Measurements from ENCODE around the gene PADI1. TPM values are rescaled to one million over a fixed set of nuclear protein-coding genes. Genes with fewer than 3 reads are reported as not detected.

Gene PADI1
- total RNA-seq: not detected

DNA sequence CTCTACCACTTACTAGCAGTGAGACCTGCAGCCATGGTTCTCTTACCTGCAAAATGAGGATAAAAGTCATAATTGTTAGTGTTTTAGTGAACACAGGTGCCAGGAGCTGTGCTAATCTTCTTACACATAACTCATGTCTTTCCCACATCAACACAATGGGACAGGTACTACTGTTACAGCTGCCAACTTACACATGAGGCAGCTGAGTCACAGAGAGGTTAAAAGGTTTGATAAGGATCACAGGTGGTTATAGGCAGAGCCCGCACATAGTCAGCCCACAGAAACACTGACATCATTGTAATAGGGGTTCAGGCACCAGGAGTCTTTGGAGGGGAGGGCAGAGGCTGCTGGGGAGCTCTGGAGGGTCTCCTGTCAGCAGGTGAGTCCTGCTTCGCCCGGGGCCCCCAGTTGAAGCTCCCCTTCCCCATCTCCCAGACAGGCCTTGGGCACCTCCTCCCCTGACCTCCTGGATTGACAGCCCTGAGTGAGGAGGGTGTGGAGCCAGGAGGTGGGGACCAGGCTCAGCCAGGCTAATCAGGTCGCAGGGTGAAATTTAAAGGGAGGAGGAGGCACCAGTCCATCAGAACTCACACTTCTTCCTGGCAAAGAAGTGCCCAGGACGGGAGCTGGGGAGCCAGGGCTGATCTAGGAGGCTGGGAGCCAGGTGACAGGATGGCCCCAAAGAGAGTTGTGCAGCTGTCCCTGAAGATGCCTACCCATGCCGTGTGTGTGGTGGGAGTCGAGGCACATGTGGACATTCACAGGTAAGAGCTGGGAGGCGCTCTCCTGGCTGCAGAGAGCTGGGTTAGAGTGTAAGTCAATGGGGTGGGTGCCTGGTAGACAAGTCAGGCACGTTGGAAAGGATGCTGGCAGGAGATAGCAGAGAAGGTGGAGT is at the start of gene PADI1:
TSS of gene PADI1 (plus strand) at position 583 of the 895 bp plus-strand sequence. CDS start at position 673, 90 bp downstream.
- Histone ChIP-seq H3K27ac (ENCODE audit: low read depth, low read length) (no peak within 1 kb of the TSS), H3K36me3 (ENCODE audit: control insufficient read depth in 3 of 3, insufficient read depth in 3 of 3, low read length in 3 of 3) (no peaks in the 10 kb centered on the region), H3K9me3 (ENCODE audit: control insufficient read depth in 3 of 3, low read length in 3 of 3) (no peaks in the 10 kb centered on the region), H3K9ac (ENCODE audit: low read depth in 1 of 3, low read length in 3 of 3) (no peak within 1 kb of the TSS), H3K27me3 (ENCODE audit: control insufficient read depth in 3 of 3, insufficient read depth in 3 of 3, low read length in 3 of 3) (peaks cover 10 to 28% (median 23%) of the 10 kb centered on the region in 3 donors), H3K4me3 (ENCODE audit: low read length in 3 of 3) (no peak within 1 kb of the TSS), H3K4me1 (ENCODE audit: control insufficient read depth in 3 of 3, insufficient read depth in 3 of 3, low read length in 3 of 3) (peaks cover 0 to 8% (median 0%) of the 10 kb centered on the region in 3 donors)

- no peak overlapping the region for H3K4me3 ChIP-seq (ENCODE audit: low read length in 3 of 3)
- no peak overlapping the region for H3K9ac ChIP-seq (ENCODE audit: low read depth in 1 of 3, low read length in 3 of 3)
- peaks cover 0 to 11% (median 5%) of the 10 kb centered on the region in 3 donors for H3K27me3 ChIP-seq (ENCODE audit: control insufficient read depth in 3 of 3, insufficient read depth in 3 of 3, low read length in 3 of 3)
- no peaks in the 10 kb centered on the region for H3K4me1 ChIP-seq (ENCODE audit: control insufficient read depth in 3 of 3, insufficient read depth in 3 of 3, low read length in 3 of 3)
- peaks cover 0 to 2% (median 2%) of the 10 kb centered on the region in 3 donors for H3K9me3 ChIP-seq (ENCODE audit: control insufficient read depth in 3 of 3, low read length in 3 of 3)
- H3K36me3 ChIP-seq (ENCODE audit: control insufficient read depth in 3 of 3, insufficient read depth in 3 of 3, low read length in 3 of 3): no peaks in the 10 kb centered on the region
- no peak overlapping the region for H3K27ac ChIP-seq (ENCODE audit: low read depth, low read length)
Measured at GRCh38 chr1:17155257-17155920, 49.5 kb upstream of the PADI1 start.

- peaks cover 0 to 2% (median 2%) of the 10 kb centered on the region in 3 donors for H3K9me3 ChIP-seq (ENCODE audit: control insufficient read depth in 3 of 3, low read length in 3 of 3)
- H3K36me3 ChIP-seq (ENCODE audit: control insufficient read depth in 3 of 3, insufficient read depth in 3 of 3, low read length in 3 of 3): no peaks in the 10 kb centered on the region
- H3K27me3 ChIP-seq (ENCODE audit: control insufficient read depth in 3 of 3, insufficient read depth in 3 of 3, low read length in 3 of 3): peaks cover 0 to 6% (median under 1%) of the 10 kb centered on the region in 3 donors
- no peak overlapping the region for H3K4me3 ChIP-seq (ENCODE audit: low read length in 3 of 3)
- H3K27ac ChIP-seq (ENCODE audit: low read depth, low read length): no peak overlapping the region
- H3K4me1 ChIP-seq (ENCODE audit: control insufficient read depth in 3 of 3, insufficient read depth in 3 of 3, low read length in 3 of 3): no peaks in the 10 kb centered on the region
- no peak overlapping the region for H3K9ac ChIP-seq (ENCODE audit: low read depth in 1 of 3, low read length in 3 of 3)
Measured at GRCh38 chr1:17156108-17156507, 48.8 kb upstream of the PADI1 start.

- Histone ChIP-seq H3K9me3 (ENCODE audit: control insufficient read depth in 3 of 3, low read length in 3 of 3) (peaks cover 0 to 2% (median 0%) of the 10 kb centered on the region in 3 donors), H3K4me1 (ENCODE audit: control insufficient read depth in 3 of 3, insufficient read depth in 3 of 3, low read length in 3 of 3) (peaks cover 0 to 7% (median 3%) of the 10 kb centered on the region in 3 donors), H3K27ac (ENCODE audit: low read depth, low read length) (no peak overlapping the region), H3K9ac (ENCODE audit: low read depth in 1 of 3, low read length in 3 of 3) (no peak overlapping the region), H3K27me3 (ENCODE audit: control insufficient read depth in 3 of 3, insufficient read depth in 3 of 3, low read length in 3 of 3) (no peaks in the 10 kb centered on the region), H3K36me3 (ENCODE audit: control insufficient read depth in 3 of 3, insufficient read depth in 3 of 3, low read length in 3 of 3) (no peaks in the 10 kb centered on the region), H3K4me3 (ENCODE audit: low read length in 3 of 3) (no peak overlapping the region)
Measured at GRCh38 chr1:17158961-17159360, 46.0 kb upstream of the PADI1 start.

- H3K27ac ChIP-seq (ENCODE audit: low read depth, low read length): no peak overlapping the region
Measured at GRCh38 chr1:17161137-17161740, 43.7 kb upstream of the PADI1 start.

GRCh38 chr1:17161926-17162800 is 42.8 kb upstream of the PADI1 start:
- Histone ChIP-seq H3K4me3 (ENCODE audit: low read length in 3 of 3) (no peak overlapping the region), H3K4me1 (ENCODE audit: control insufficient read depth in 3 of 3, insufficient read depth in 3 of 3, low read length in 3 of 3) (peaks cover 6 to 18% (median 15%) of the 10 kb centered on the region in 3 donors), H3K36me3 (ENCODE audit: control insufficient read depth in 3 of 3, insufficient read depth in 3 of 3, low read length in 3 of 3) (no peaks in the 10 kb centered on the region), H3K9ac (ENCODE audit: low read depth in 1 of 3, low read length in 3 of 3) (no peak overlapping the region), H3K9me3 (ENCODE audit: control insufficient read depth in 3 of 3, low read length in 3 of 3) (no peaks in the 10 kb centered on the region), H3K27me3 (ENCODE audit: control insufficient read depth in 3 of 3, insufficient read depth in 3 of 3, low read length in 3 of 3) (peaks cover 0 to 3% (median 0%) of the 10 kb centered on the region in 3 donors), H3K27ac (ENCODE audit: low read depth, low read length) (no peak overlapping the region)

More at GRCh38 chr1:17161137-17161740, 43.7 kb upstream of the PADI1 start:
- peaks cover 6 to 18% (median 15%) of the 10 kb centered on the region in 3 donors for H3K4me1 ChIP-seq (ENCODE audit: control insufficient read depth in 3 of 3, insufficient read depth in 3 of 3, low read length in 3 of 3)
- no peaks in the 10 kb centered on the region for H3K27me3 ChIP-seq (ENCODE audit: control insufficient read depth in 3 of 3, insufficient read depth in 3 of 3, low read length in 3 of 3)
- no peak overlapping the region for H3K4me3 ChIP-seq (ENCODE audit: low read length in 3 of 3)
- H3K9me3 ChIP-seq (ENCODE audit: control insufficient read depth in 3 of 3, low read length in 3 of 3): no peaks in the 10 kb centered on the region
- H3K36me3 ChIP-seq (ENCODE audit: control insufficient read depth in 3 of 3, insufficient read depth in 3 of 3, low read length in 3 of 3): no peaks in the 10 kb centered on the region
- H3K9ac ChIP-seq (ENCODE audit: low read depth in 1 of 3, low read length in 3 of 3): no peak overlapping the region

DNA sequence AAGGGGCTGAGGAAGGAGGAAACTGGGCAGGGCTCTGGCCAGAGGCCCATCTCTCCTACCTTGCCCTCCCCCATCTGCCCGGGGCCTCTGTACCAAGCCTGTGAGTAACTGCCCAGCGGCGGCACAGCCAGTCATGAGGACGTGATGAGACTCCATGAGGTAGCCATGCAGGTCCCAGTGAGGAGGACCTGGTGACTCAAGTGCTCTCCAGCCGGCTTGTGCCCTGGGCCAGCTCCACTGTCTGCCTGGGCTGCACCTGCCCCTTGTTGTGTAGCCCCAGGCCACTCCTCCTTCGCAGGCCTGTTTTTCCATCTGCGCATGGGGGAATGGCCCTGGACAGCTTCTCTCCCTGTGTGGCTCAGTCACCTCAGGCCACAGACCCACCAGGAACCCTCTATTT is 42.0 kb upstream of the PADI1 start:
- Histone ChIP-seq H3K9me3 (ENCODE audit: control insufficient read depth in 3 of 3, low read length in 3 of 3) (no peaks in the 10 kb centered on the region), H3K27me3 (ENCODE audit: control insufficient read depth in 3 of 3, insufficient read depth in 3 of 3, low read length in 3 of 3) (peaks cover 0 to 5% (median 3%) of the 10 kb centered on the region in 3 donors)

GRCh38 chr1:17163371-17163770 is 41.6 kb upstream of the PADI1 start:
- no peak overlapping the region for H3K27ac ChIP-seq (ENCODE audit: low read depth, low read length)
- peaks cover 0 to 10% (median 3%) of the 10 kb centered on the region in 3 donors for H3K27me3 ChIP-seq (ENCODE audit: control insufficient read depth in 3 of 3, insufficient read depth in 3 of 3, low read length in 3 of 3)
- no peaks in the 10 kb centered on the region for H3K9me3 ChIP-seq (ENCODE audit: control insufficient read depth in 3 of 3, low read length in 3 of 3)
- no peak overlapping the region for H3K4me3 ChIP-seq (ENCODE audit: low read length in 3 of 3)
- H3K4me1 ChIP-seq (ENCODE audit: control insufficient read depth in 3 of 3, insufficient read depth in 3 of 3, low read length in 3 of 3): peaks cover 6 to 18% (median 15%) of the 10 kb centered on the region in 3 donors
- H3K9ac ChIP-seq (ENCODE audit: low read depth in 1 of 3, low read length in 3 of 3): no peak overlapping the region
- H3K36me3 ChIP-seq (ENCODE audit: control insufficient read depth in 3 of 3, insufficient read depth in 3 of 3, low read length in 3 of 3): no peaks in the 10 kb centered on the region

More for the DNA sequence above, 42.0 kb upstream of the PADI1 start:
- Histone ChIP-seq H3K36me3 (ENCODE audit: control insufficient read depth in 3 of 3, insufficient read depth in 3 of 3, low read length in 3 of 3) (no peaks in the 10 kb centered on the region), H3K4me3 (ENCODE audit: low read length in 3 of 3) (no peak overlapping the region), H3K27ac (ENCODE audit: low read depth, low read length) (no peak overlapping the region), H3K9ac (ENCODE audit: low read depth in 1 of 3, low read length in 3 of 3) (no peak overlapping the region), H3K4me1 (ENCODE audit: control insufficient read depth in 3 of 3, insufficient read depth in 3 of 3, low read length in 3 of 3) (peaks cover 6 to 18% (median 15%) of the 10 kb centered on the region in 3 donors)
